ENCODE measurements around the gene TCF12.

TCF12 gene

GRCh38 chr15:57135800-57136199, 217.4 kb downstream of the TCF12 start:
- TF ChIP-seq REST (IDR thresholded peaks at IDR 0.05; ENCODE audit: low read depth): no peak
- TF ChIP-seq CEBPB (IDR thresholded peaks at IDR 0.05): no peak
- no peak for TF ChIP-seq TAF1 (IDR thresholded peaks at IDR 0.05; ENCODE audit: low read depth)
- no peak for TF ChIP-seq YY1 (IDR thresholded peaks at IDR 0.05; ENCODE audit: low read depth)
- no peak for TF ChIP-seq FOXM1 (IDR thresholded peaks at IDR 0.05; ENCODE audit: borderline replicate concordance, low read depth)
- TF ChIP-seq EGR1 (IDR thresholded peaks at IDR 0.05): no peak
- TF ChIP-seq EP300 (IDR thresholded peaks at IDR 0.05; ENCODE audit: borderline replicate concordance): no peak
- no peak for TF ChIP-seq CREB1 (IDR thresholded peaks at IDR 0.05; ENCODE audit: low read depth)
- TF ChIP-seq NFIC (IDR thresholded peaks at IDR 0.05): no peak
- TF ChIP-seq RAD21 (IDR thresholded peaks at IDR 0.05; ENCODE audit: low read depth): no peak
- no peak for TF ChIP-seq USF1 (IDR thresholded peaks at IDR 0.05)
- no peak for TF ChIP-seq MAX (IDR thresholded peaks at IDR 0.05)
- TF ChIP-seq TEAD4 (IDR thresholded peaks at IDR 0.05): no peak
- no peak for TF ChIP-seq TCF12 (IDR thresholded peaks at IDR 0.05; ENCODE audit: low read depth)
- TF ChIP-seq ZBTB7A (IDR thresholded peaks at IDR 0.05; ENCODE audit: low read depth): no peak

GRCh38 chr15:57138349-57138788, 219.9 kb downstream of the TCF12 start:
- peak; percentile 61 for TF ChIP-seq RAD21 (IDR thresholded peaks at IDR 0.05; ENCODE audit: low read depth)
- no peak for TF ChIP-seq NFIC (IDR thresholded peaks at IDR 0.05)

GRCh38 chr15:57143511-57144078, 225.2 kb downstream of the TCF12 start:
- TF ChIP-seq ZBTB7A (IDR thresholded peaks at IDR 0.05; ENCODE audit: low read depth) (no peak), TAF1 (IDR thresholded peaks at IDR 0.05; ENCODE audit: low read depth) (no peak), TCF12 (IDR thresholded peaks at IDR 0.05; ENCODE audit: low read depth) (no peak), USF1 (IDR thresholded peaks at IDR 0.05) (no peak), EP300 (IDR thresholded peaks at IDR 0.05; ENCODE audit: borderline replicate concordance) (no peak), YY1 (IDR thresholded peaks at IDR 0.05; ENCODE audit: low read depth) (no peak), MAX (IDR thresholded peaks at IDR 0.05) (no peak), EGR1 (IDR thresholded peaks at IDR 0.05) (no peak), TEAD4 (IDR thresholded peaks at IDR 0.05) (no peak)

GRCh38 chr15:57144448-57144847, 226.0 kb downstream of the TCF12 start:
- TF ChIP-seq YY1 (IDR thresholded peaks at IDR 0.05; ENCODE audit: low read depth): no peak
- no peak for TF ChIP-seq MAX (IDR thresholded peaks at IDR 0.05)
- TF ChIP-seq CEBPB (IDR thresholded peaks at IDR 0.05): no peak
- no peak for TF ChIP-seq USF1 (IDR thresholded peaks at IDR 0.05)
- no peak for TF ChIP-seq NFIC (IDR thresholded peaks at IDR 0.05)
- TF ChIP-seq EGR1 (IDR thresholded peaks at IDR 0.05): no peak
- TF ChIP-seq EP300 (IDR thresholded peaks at IDR 0.05; ENCODE audit: borderline replicate concordance): no peak
- TF ChIP-seq ZBTB7A (IDR thresholded peaks at IDR 0.05; ENCODE audit: low read depth): no peak
- TF ChIP-seq REST (IDR thresholded peaks at IDR 0.05; ENCODE audit: low read depth): no peak
- TF ChIP-seq FOXM1 (IDR thresholded peaks at IDR 0.05; ENCODE audit: borderline replicate concordance, low read depth): no peak
- no peak for TF ChIP-seq CREB1 (IDR thresholded peaks at IDR 0.05; ENCODE audit: low read depth)
- no peak for TF ChIP-seq RAD21 (IDR thresholded peaks at IDR 0.05; ENCODE audit: low read depth)

GRCh38 chr15:57146506-57147201, 228.2 kb downstream of the TCF12 start:
- TF ChIP-seq NFIC (IDR thresholded peaks at IDR 0.05): no peak
- TF ChIP-seq YY1 (IDR thresholded peaks at IDR 0.05; ENCODE audit: low read depth): no peak
- TF ChIP-seq RAD21 (IDR thresholded peaks at IDR 0.05; ENCODE audit: low read depth): peak; percentile 65
- no peak for TF ChIP-seq TCF12 (IDR thresholded peaks at IDR 0.05; ENCODE audit: low read depth)
- TF ChIP-seq CREB1 (IDR thresholded peaks at IDR 0.05; ENCODE audit: low read depth): no peak
